K562 (cell line): ENCODE results near the gene SRC. TPM values are rescaled to one million over a fixed set of nuclear protein-coding genes. Genes with fewer than 3 reads are reported as not detected.

ENCODE experiments used
- CEBPZ ChIP-seq: fragments of 150-350 bp; IDR thresholded peaks from 2 replicates; pipeline ENCODE4 v1.6.1; 2014; ENCODE audit warnings: low read depth, mild to moderate bottlenecking, low read length, borderline replicate concordance
- CXXC5 ChIP-seq: fragments of 250-450 bp; sonication (Bioruptor Pico); IDR thresholded peaks from 2 replicates; pipeline ENCODE4 v1.8.0; 2022; ENCODE audit warnings: inconsistent platforms, mild to moderate bottlenecking, moderate library complexity
- ERF ChIP-seq: fragments of 450-650 bp; formaldehyde crosslinking; IDR thresholded peaks from 2 replicates; pipeline ENCODE4 v1.4.0; 2020; ENCODE audit warnings: mild to moderate bottlenecking, mixed read lengths
- FOXM1 ChIP-seq, 2 experiments: fragments of 450-650 bp in 1 of 2; sonication (generic) in 1 of 2; formaldehyde crosslinking in 1 of 2; IDR thresholded peaks; 2 replicates each; pipeline versions ENCODE4 v1.6.1 to v1.9.0; 2017 to 2022; ENCODE audit warnings: low read depth in 2 of 2, mild to moderate bottlenecking in 2 of 2, missing genetic modification reagents in 1 of 2, moderate library complexity in 1 of 2
- HDAC1 ChIP-seq, 2 experiments: fragments of 450-650 bp; IDR thresholded peaks; 2 replicates each; pipeline ENCODE4 v1.6.1; 2016 to 2017; ENCODE audit warnings: inconsistent platforms in 1 of 2, mild to moderate bottlenecking in 1 of 2, moderate library complexity in 1 of 2
- JUN ChIP-seq, 2 experiments: sonication (generic) in 1 of 2; formaldehyde crosslinking in 1 of 2; IDR thresholded peaks; 2 replicates each; pipeline versions ENCODE4 v1.6.1 to v1.8.0; 2012 to 2022; ENCODE audit warnings: borderline replicate concordance in 2 of 2, mild to moderate bottlenecking in 2 of 2, improper control_type of control experiment in 1 of 2, low read depth in 1 of 2, low read length in 1 of 2, missing genetic modification reagents in 1 of 2
- KAT7 ChIP-seq: sonication (generic); formaldehyde crosslinking; IDR thresholded peaks from 2 replicates; pipeline ENCODE4 v1.8.0; 2022; ENCODE audit warnings: missing genetic modification reagents, mild to moderate bottlenecking, borderline replicate concordance
- LCOR ChIP-seq: sonication (generic); formaldehyde crosslinking; IDR thresholded peaks from 2 replicates; pipeline ENCODE4 v1.8.0; 2022; ENCODE audit warnings: mild to moderate bottlenecking, missing genetic modification reagents
- MEF2A ChIP-seq: IDR thresholded peaks from 2 replicates; pipeline ENCODE4 v1.6.1; 2011; ENCODE audit warnings: low read depth, mild to moderate bottlenecking, low read length, moderate library complexity; ENCODE audit not compliant: control insufficient read depth
- MTF1 ChIP-seq: fragments of 250-450 bp; sonication (Bioruptor Pico); IDR thresholded peaks from 2 replicates; pipeline ENCODE4 v1.9.0; 2021; ENCODE audit warnings: moderate library complexity, mild to moderate bottlenecking, inconsistent platforms, borderline replicate concordance
- PTTG1 ChIP-seq: fragments of 450-650 bp; IDR thresholded peaks from 2 replicates; pipeline ENCODE4 v1.6.1; 2016; ENCODE audit warnings: low read depth, mild to moderate bottlenecking, missing genetic modification characterization, missing compliant biosample characterization
- RBFOX2 ChIP-seq: fragments of 200-400 bp; formaldehyde crosslinking; IDR thresholded peaks from 2 replicates; pipeline ENCODE4 v1.6.1; 2017; ENCODE audit warnings: low read depth, mild to moderate bottlenecking, low read length, moderate library complexity
- RBM25 ChIP-seq: fragments of 200-400 bp; formaldehyde crosslinking; IDR thresholded peaks from 2 replicates; pipeline ENCODE4 v1.6.1; 2018; ENCODE audit warnings: low read length, low read depth, moderate library complexity; ENCODE audit not compliant: severe bottlenecking
- SIRT6 ChIP-seq: IDR thresholded peaks from one replicate; pipeline ENCODE4 v1.6.1; 2012; ENCODE audit warnings: low read depth, mild to moderate bottlenecking, control low read depth, inconsistent platforms, low read length, moderate library complexity
- SMAD4 ChIP-seq: fragments of 250-450 bp; sonication (Bioruptor Pico); conservative IDR thresholded peaks from 2 replicates; pipeline ENCODE4 v1.8.0; 2021; ENCODE audit warnings: inconsistent platforms, mild to moderate bottlenecking, moderate library complexity
- SMARCA4 ChIP-seq: fragments of 450-650 bp; IDR thresholded peaks from 2 replicates; pipeline ENCODE4 v1.6.1; 2016
- SMARCB1 ChIP-seq: IDR thresholded peaks from 2 replicates; pipeline ENCODE4 v1.6.1; 2011; ENCODE audit warnings: improper control_type of control experiment, low read depth; ENCODE audit not compliant: insufficient read length
- SOX6 ChIP-seq: fragments of 450-650 bp; IDR thresholded peaks from 2 replicates; pipeline ENCODE4 v1.6.1; 2014; ENCODE audit warnings: mild to moderate bottlenecking
- TEAD1 ChIP-seq, 2 experiments: fragments of 450-650 bp in 1 of 2; sonication (generic) in 1 of 2; formaldehyde crosslinking; IDR thresholded peaks; 2 replicates each; pipeline versions ENCODE4 v1.4.0 to v1.8.0; 2020 to 2022; ENCODE audit warnings: mild to moderate bottlenecking in 2 of 2, missing genetic modification reagents in 1 of 2
- ZBTB17 ChIP-seq: fragments of 450-650 bp; formaldehyde crosslinking; IDR thresholded peaks from 2 replicates; pipeline ENCODE4 v1.4.0; 2020; ENCODE audit warnings: mild to moderate bottlenecking
- ZNF239 ChIP-seq: fragments of 250-450 bp; sonication (Bioruptor Pico); IDR thresholded peaks from 2 replicates; pipeline ENCODE4 v1.4.0; 2020; ENCODE audit warnings: mild to moderate bottlenecking
- ZNF324 ChIP-seq: fragments of 250-450 bp; sonication (Bioruptor Pico); IDR thresholded peaks from 2 replicates; pipeline ENCODE4 v1.4.0; 2020; ENCODE audit warnings: mild to moderate bottlenecking
- ZNF584 ChIP-seq: fragments of 200-800 bp; sonication (Bioruptor generic); IDR thresholded peaks from 2 replicates; pipeline ENCODE4 v1.6.1; 2016; ENCODE audit warnings: low read depth, mild to moderate bottlenecking, missing genetic modification characterization, missing compliant biosample characterization
- ZNF740 ChIP-seq, 3 experiments: fragments of 200-800 bp in 1 of 3; sonication (Bioruptor generic) in 1 of 3; sonication (generic) in 1 of 3; formaldehyde crosslinking in 1 of 3; IDR thresholded peaks; 2 replicates each; pipeline versions ENCODE4 v1.6.1 to v1.8.0; 2016 to 2022; ENCODE audit warnings: mild to moderate bottlenecking in 2 of 3, missing compliant biosample characterization in 2 of 3, missing genetic modification characterization in 2 of 3, missing genetic modification reagents in 1 of 3
- ZNF764 ChIP-seq: fragments of 250-450 bp; sonication (Bioruptor Pico); IDR thresholded peaks from 2 replicates; pipeline ENCODE4 v1.4.0; 2020; ENCODE audit warnings: low read depth, mild to moderate bottlenecking, moderate library complexity
- polyA plus RNA-seq, 8 experiments: library from polyadenylated mRNA; depleted of rRNA in 4 of 8; stranded (reverse) in 5 of 8; unstranded in 3 of 8; fragments of >200 nt; fragmentation: Nextera tagmentation in 2 of 8; fragmentation: Illumina TruSeq in 1 of 8; extraction: Ambion mirVana in 2 of 8; extraction: Trizol in 1 of 8; gene quantifications; 2 replicates each; pipeline versions ENCODE4 v1.2.1 to v1.2.3, GENCODE V29; 2011 to 2014; ENCODE audit warnings: inconsistent platforms in 1 of 8, missing spikeins in 1 of 8
- total RNA-seq, 7 experiments: library from RNA; depleted of rRNA in 6 of 7; stranded (reverse); fragments of >200 nt in 6 of 7; fragmentation: Illumina TruSeq in 2 of 7; extraction: Trizol in 2 of 7; gene quantifications; 2 replicates each; pipeline versions ENCODE4 v1.2.1 to v1.2.3, GENCODE V29; 2011 to 2021; ENCODE audit warnings: low replicate concordance in 1 of 7

Gene SRC
- total and polyA plus RNA-seq, 9 of the 15 experiments (the other 6 are each of a cell fraction or from before 2014, with no cell fraction given): 0.06 to 8.5 (median 3.1) TPM

- TF ChIP-seq SMARCB1 (no peak), RBM25 (peak; percentile 90), ZNF584 (CRISPR knock-in tag) (peak; percentile 21; the same call in 1 of the 2 replicates), ZNF324 (no peak), LCOR (CRISPR knock-in tag) (no peak), CEBPZ (no peak), ZNF740 (CRISPR knock-in tag; IDR thresholded peaks at IDR 0.05) (no peak), ZNF740 (tag; IDR thresholded peaks at IDR 0.05) (peak in 1 of 2 experiments; percentile 35; a peak in 1 of 4 replicates), RBFOX2 (no peak), SIRT6 (no peak), HDAC1 (IDR thresholded peaks at IDR 0.05) (no peak), ZNF764 (CRISPR knock-in tag) (no peak), JUN (IDR thresholded peaks at IDR 0.05; ENCODE audit: borderline replicate concordance, low read depth, low read length) (no peak), JUN (CRISPR knock-in tag; IDR thresholded peaks at IDR 0.05; ENCODE audit: borderline replicate concordance) (no peak), PTTG1 (tag) (peak; percentile 60; the same call in 1 of the 2 replicates), CXXC5 (CRISPR knock-in tag) (0 out of 2 replicates have a peak, but pooled peaks have one; percentile 29), KAT7 (CRISPR knock-in tag) (no peak), ZNF239 (CRISPR knock-in tag) (peak; percentile 61), SMARCA4 (no peak), MEF2A (no peak), SOX6 (no peak), MTF1 (CRISPR knock-in tag) (peak; percentile 83), ZBTB17 (CRISPR knock-in tag) (peak; percentile 65), FOXM1 (IDR thresholded peaks at IDR 0.05; ENCODE audit: low read depth) (no peak), FOXM1 (CRISPR knock-in tag; IDR thresholded peaks at IDR 0.05; ENCODE audit: low read depth) (no peak), TEAD1 (CRISPR knock-in tag; IDR thresholded peaks at IDR 0.05) (peak in 1 of 2 experiments; percentile 60; a peak in 1 of 4 replicates), SMAD4 (peak; percentile 65), ERF (peak; percentile 69; the same call in 1 of the 2 replicates)
Observed at GRCh38 chr20:37378420-37378784, 32.5 kb downstream of the SRC start (continued).
